Measurements from ENCODE around the gene MFAP2.
A peak's percentile ranks its signal among the peaks of the same experiment; 100 is the strongest.

The MFAP2 gene

GRCh38 chr1:17016317-17016661, 35.9 kb upstream of the MFAP2 start:
- TF ChIP-seq CTCF (conservative IDR thresholded peaks at IDR 0.05; ENCODE audit: low read depth, low read length): no peak
- H3K4me1 ChIP-seq (ENCODE audit: low read depth, poor library complexity, severe bottlenecking): peaks cover 65% of the 10 kb centered on the region
- no peak overlapping the region for H2AFZ ChIP-seq (ENCODE audit: low read depth)
- no peak overlapping the region for H3K9ac ChIP-seq
- no peak overlapping the region for H3K4me2 ChIP-seq
- no peaks in the 10 kb centered on the region; the same call in 1 of the 2 replicates for H3K36me3 ChIP-seq (ENCODE audit: insufficient read depth)
- H3K79me2 ChIP-seq (ENCODE audit: insufficient read depth, low read depth): no peaks in the 10 kb centered on the region
- H3K4me3 ChIP-seq (IDR thresholded peaks at IDR 0.05; ENCODE audit: insufficient read depth, low read depth, low read length): no peak overlapping the region
- no peaks in the 10 kb centered on the region; the same call in 1 of the 2 replicates for H3K27me3 ChIP-seq (ENCODE audit: insufficient read depth, low read depth)
- peaks cover 6% of the 10 kb centered on the region; the same call in 1 of the 2 replicates for H4K20me1 ChIP-seq (ENCODE audit: insufficient read depth)
- H3K27ac ChIP-seq: no peak overlapping the region

DNA sequence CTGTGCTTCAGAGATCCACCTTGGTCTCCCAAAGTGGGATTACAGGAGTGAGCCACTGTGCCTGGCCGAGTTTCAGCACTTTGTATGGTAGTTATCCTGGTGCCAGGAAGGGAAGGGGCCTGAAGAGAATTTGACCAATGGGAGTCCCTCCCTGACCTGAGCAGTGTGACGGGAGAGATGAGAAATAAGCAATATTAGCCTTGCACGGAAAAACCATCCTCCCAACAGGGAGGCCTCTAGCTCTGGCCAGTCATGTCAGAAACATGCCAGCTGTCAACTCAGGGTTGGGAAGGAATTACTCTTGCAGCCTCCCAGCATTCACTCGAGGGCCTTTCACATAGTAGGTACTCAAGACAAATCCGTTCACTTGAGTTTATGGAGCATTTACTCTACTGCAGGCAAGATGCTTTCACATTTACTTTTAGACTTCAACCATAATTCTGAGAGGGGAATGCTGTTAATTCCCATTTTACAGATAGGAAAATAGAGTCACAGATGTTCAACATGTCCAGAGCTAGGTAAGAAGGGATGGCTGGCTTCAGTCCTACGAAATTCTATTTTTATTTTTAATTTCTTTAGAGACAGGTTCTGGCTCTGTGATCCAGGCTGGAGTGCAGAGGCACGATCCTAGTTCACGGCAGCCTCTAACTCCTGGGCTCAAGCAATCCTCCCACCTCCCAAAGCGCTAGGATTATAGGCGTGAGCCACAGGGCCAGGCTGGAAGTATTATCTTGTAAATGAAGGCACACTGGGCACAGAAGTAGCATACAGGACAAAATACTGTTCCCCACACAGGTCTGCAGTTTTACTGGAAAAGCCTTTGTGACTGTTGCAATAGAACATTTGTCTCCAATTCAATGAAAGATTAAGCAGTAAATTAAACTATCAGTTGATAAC, 34.5 kb upstream of the MFAP2 start:
- H3K4me2 ChIP-seq: peak overlapping the region; percentile 61; the same call in 1 of the 2 replicates
- peaks cover 6% of the 10 kb centered on the region; the same call in 1 of the 2 replicates for H4K20me1 ChIP-seq (ENCODE audit: insufficient read depth)
- peaks cover 65% of the 10 kb centered on the region for H3K4me1 ChIP-seq (ENCODE audit: low read depth, poor library complexity, severe bottlenecking)
- no peak overlapping the region for H3K4me3 ChIP-seq (IDR thresholded peaks at IDR 0.05; ENCODE audit: insufficient read depth, low read depth, low read length)
- H3K9ac ChIP-seq: no peak overlapping the region
- peaks cover 7% of the 10 kb centered on the region; the same call in 1 of the 2 replicates for H3K27me3 ChIP-seq (ENCODE audit: insufficient read depth, low read depth)
- H3K36me3 ChIP-seq (ENCODE audit: insufficient read depth): no peaks in the 10 kb centered on the region
- H3K27ac ChIP-seq: no peak overlapping the region
- H2AFZ ChIP-seq (ENCODE audit: low read depth): no peak overlapping the region
- no peak for TF ChIP-seq CTCF (conservative IDR thresholded peaks at IDR 0.05; ENCODE audit: low read depth, low read length)
- no peaks in the 10 kb centered on the region for H3K79me2 ChIP-seq (ENCODE audit: insufficient read depth, low read depth)

- Histone ChIP-seq H2AFZ (ENCODE audit: low read depth) (0 out of 2 replicates have a peak overlapping the region, but pooled peaks have one; percentile 25), H3K27me3 (ENCODE audit: insufficient read depth, low read depth) (peaks cover 7% of the 10 kb centered on the region; the same call in 1 of the 2 replicates), H3K4me2 (peak overlapping the region; percentile 61), H3K4me1 (ENCODE audit: low read depth, poor library complexity, severe bottlenecking) (peaks cover 64% of the 10 kb centered on the region), H3K9ac (no peak overlapping the region), H3K4me3 (IDR thresholded peaks at IDR 0.05; ENCODE audit: insufficient read depth, low read depth, low read length) (no peak overlapping the region), H4K20me1 (ENCODE audit: insufficient read depth) (no peaks in the 10 kb centered on the region), H3K27ac (no peak overlapping the region), H3K36me3 (ENCODE audit: insufficient read depth) (no peaks in the 10 kb centered on the region), H3K79me2 (ENCODE audit: insufficient read depth, low read depth) (no peaks in the 10 kb centered on the region)
- TF ChIP-seq CTCF (conservative IDR thresholded peaks at IDR 0.05; ENCODE audit: low read depth, low read length): no peak
These were observed 33.3 kb upstream of the MFAP2 start for GRCh38 chr1:17013491-17014320.

- no peak overlapping the region for H3K4me3 ChIP-seq (IDR thresholded peaks at IDR 0.05; ENCODE audit: insufficient read depth, low read depth, low read length)
- no peaks in the 10 kb centered on the region for H3K36me3 ChIP-seq (ENCODE audit: insufficient read depth)
- peak overlapping the region; percentile 61; the same call in 1 of the 2 replicates for H3K4me2 ChIP-seq
These were observed 32.5 kb upstream of the MFAP2 start for GRCh38 chr1:17012775-17013490.

More at GRCh38 chr1:17012775-17013490, 32.5 kb upstream of the MFAP2 start:
- H3K4me1 ChIP-seq (ENCODE audit: low read depth, poor library complexity, severe bottlenecking): peaks cover 56% of the 10 kb centered on the region
- no peaks in the 10 kb centered on the region for H4K20me1 ChIP-seq (ENCODE audit: insufficient read depth)
- peaks cover 7% of the 10 kb centered on the region; the same call in 1 of the 2 replicates for H3K27me3 ChIP-seq (ENCODE audit: insufficient read depth, low read depth)
- no peak for TF ChIP-seq CTCF (conservative IDR thresholded peaks at IDR 0.05; ENCODE audit: low read depth, low read length)
- no peak overlapping the region for H3K9ac ChIP-seq
- no peaks in the 10 kb centered on the region for H3K79me2 ChIP-seq (ENCODE audit: insufficient read depth, low read depth)
- no peak overlapping the region for H2AFZ ChIP-seq (ENCODE audit: low read depth)
- no peak overlapping the region for H3K27ac ChIP-seq
